Mesothelial cell of epicardium (in vitro differentiated cells): Measurements from ENCODE around the gene GPSM1. TPM values are rescaled to one million over a fixed set of nuclear protein-coding genes. Genes with fewer than 3 reads are reported as not detected.

ENCODE experiments used
- DNase-seq, 2 experiments: peaks; one replicate each; pipeline ENCODE4 v3.0.0; 2021; ENCODE audit warnings: low spot score in 2 of 2; ENCODE audit not compliant: unreplicated experiment in 2 of 2
- H3K27ac Mint-ChIP-seq: 2 replicates; pipeline ENCODE4 v1.8.0; 2021; ENCODE audit warnings: mixed read lengths
- H3K27me3 Mint-ChIP-seq: 2 replicates; pipeline ENCODE4 v1.8.0; 2021; ENCODE audit warnings: low read depth, mixed read lengths
- H3K36me3 Mint-ChIP-seq: 2 replicates; pipeline ENCODE4 v1.8.0; 2021; ENCODE audit warnings: mixed read lengths
- H3K4me1 Mint-ChIP-seq: 2 replicates; pipeline ENCODE4 v1.8.0; 2021; ENCODE audit warnings: mixed read lengths
- H3K4me3 Mint-ChIP-seq: 2 replicates; pipeline ENCODE4 v1.8.0; 2021; ENCODE audit warnings: mild to moderate bottlenecking, moderate library complexity, mixed read lengths
- H3K9me3 Mint-ChIP-seq: 2 replicates; pipeline ENCODE4 v1.8.0; 2021; ENCODE audit warnings: mixed read lengths
- total RNA-seq: library from RNA; stranded (reverse); gene quantifications from 3 replicates; pipeline ENCODE4 v1.2.1, GENCODE V29; 2021
- TF ChIP-seq, protein P1 (sequence below): fragments of 200-600 bp; sonication (generic); IDR thresholded peaks from one replicate; pipeline ENCODE4 v1.5.0; 2021; ENCODE audit warnings: antibody characterized with exemption; ENCODE audit not compliant: unreplicated experiment

Gene GPSM1
- total RNA-seq, 1 donor from 2014 or later, result 102 TPM

DNA sequence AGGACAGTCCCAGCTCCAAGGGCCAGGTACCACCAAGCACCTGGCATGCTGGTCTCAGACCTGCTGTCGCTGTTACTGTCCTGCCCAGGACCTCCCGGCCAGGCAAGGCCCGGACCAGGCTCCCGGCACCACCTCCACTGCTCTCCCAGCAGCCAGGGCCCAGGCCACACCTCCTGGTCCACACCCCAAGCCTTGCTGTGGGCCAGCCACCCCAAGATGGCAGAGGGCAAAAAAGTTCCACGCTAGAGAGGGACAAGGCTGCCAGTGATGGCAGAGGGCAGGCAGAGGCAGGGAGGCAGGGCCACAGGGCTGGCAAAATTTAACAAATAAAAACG, 35.1 kb downstream of the GPSM1 start:
- Mint-ChIP-seq H3K36me3 (no peaks in the 10 kb centered on the region), H3K4me1 (peaks cover 11% of the 10 kb centered on the region), H3K4me3 (peak overlapping the region; percentile 82), H3K27me3 (no peaks in the 10 kb centered on the region), H3K27ac (peak overlapping the region; percentile 53), H3K9me3 (no peaks in the 10 kb centered on the region)
- TF ChIP-seq, protein P1, sequence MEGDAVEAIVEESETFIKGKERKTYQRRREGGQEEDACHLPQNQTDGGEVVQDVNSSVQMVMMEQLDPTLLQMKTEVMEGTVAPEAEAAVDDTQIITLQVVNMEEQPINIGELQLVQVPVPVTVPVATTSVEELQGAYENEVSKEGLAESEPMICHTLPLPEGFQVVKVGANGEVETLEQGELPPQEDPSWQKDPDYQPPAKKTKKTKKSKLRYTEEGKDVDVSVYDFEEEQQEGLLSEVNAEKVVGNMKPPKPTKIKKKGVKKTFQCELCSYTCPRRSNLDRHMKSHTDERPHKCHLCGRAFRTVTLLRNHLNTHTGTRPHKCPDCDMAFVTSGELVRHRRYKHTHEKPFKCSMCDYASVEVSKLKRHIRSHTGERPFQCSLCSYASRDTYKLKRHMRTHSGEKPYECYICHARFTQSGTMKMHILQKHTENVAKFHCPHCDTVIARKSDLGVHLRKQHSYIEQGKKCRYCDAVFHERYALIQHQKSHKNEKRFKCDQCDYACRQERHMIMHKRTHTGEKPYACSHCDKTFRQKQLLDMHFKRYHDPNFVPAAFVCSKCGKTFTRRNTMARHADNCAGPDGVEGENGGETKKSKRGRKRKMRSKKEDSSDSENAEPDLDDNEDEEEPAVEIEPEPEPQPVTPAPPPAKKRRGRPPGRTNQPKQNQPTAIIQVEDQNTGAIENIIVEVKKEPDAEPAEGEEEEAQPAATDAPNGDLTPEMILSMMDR, result no peak
- no peak for DNase-seq

DNA sequence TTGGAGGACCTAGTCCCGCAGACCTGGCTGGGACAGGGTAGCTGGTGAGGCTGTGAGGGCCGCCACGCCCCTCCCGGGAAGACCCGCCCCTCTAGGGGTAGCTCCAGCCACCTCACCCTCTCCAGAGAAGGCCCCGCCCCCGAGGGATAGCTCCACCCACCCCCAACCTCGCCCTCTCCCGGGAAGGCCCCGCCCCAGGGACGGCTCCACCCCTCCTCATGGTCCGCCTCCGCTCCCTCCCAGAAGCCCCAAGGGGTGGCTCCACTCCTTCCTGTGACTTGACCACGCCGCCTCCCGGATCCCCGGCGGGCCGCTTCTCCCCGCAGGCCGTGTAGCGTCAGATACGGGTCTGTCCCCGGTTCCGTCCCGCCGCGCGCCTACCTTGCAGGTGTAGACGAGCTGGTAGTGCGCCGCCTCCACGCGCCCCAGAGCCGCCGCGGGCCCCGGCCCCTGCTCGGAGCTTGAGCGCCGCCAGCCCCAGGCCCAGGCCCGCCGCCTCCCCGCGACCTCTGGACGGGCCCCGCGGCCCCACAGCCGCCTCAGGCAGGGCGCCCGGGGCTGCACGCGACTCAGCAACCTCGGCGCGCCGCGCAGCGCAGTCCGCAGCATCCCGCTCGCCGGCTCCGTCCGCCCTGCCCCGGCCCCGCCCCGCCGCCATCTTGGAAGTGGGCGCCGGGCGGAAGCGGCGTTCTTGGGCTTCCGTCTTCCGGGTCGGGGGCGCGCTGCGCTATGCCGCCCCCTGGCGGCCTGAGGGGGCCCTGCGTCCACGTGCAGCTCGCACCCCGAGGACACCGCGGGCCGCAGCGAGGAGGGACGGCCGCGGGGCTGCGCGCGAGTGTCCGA, 36.0 kb downstream of the GPSM1 start, which contains the start of gene DNLZ:
Gene DNLZ, minus strand, starts transcription at position 639 of the 843 bp plus-strand sequence. Its CDS starts 30 bp downstream, at position 609.
- no peaks in the 10 kb centered on the region for H3K27me3 Mint-ChIP-seq

DNA sequence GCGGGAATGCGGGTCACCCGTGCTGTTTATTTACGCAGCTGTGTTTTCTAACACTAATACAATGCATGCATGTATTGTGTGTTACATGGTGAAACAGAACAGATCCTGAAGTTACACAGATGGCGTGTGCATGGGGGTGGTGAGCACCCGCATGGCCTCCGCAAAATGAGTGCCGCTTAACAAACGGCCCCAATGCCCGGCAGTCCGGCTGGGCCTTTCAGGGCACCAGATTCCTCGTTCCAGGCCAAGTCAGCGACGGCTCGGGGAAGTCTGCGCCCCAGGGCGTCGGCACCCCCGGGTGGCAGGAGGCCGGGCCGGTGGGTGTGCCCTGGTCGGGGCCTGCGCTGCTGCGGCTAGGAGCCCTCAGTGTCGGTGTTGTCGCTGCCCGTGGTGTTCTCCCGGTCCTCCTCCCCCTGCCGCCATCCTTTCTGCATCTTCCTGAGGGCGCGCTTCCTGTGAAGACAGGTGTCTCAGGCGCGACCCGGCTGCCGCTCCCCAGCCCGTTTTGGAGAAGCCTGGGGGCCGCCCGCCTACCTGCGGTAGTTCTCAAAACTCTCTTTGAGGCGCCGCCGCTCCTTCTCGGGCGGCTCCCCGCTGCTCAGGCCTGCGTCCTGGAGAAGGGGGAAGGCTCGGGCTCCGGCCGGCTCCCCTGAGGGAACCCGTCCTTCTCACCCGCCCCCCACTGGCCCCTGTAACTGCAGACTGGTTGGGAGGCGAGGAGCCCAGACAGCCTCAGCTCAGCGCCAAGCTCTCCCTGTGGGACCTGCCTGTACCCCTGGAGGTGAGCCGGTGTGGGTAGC, 36.8 kb downstream of the GPSM1 start:
- Mint-ChIP-seq H3K4me3 (no peak overlapping the region), H3K4me1 (peaks cover 11% of the 10 kb centered on the region), H3K36me3 (no peaks in the 10 kb centered on the region), H3K9me3 (no peaks in the 10 kb centered on the region), H3K27ac (no peak overlapping the region), H3K27me3 (no peaks in the 10 kb centered on the region)
- TF ChIP-seq, protein P1, result peak; percentile 12
- no peak for DNase-seq

More for the DNA sequence above, 36.0 kb downstream of the GPSM1 start, which contains the start of gene DNLZ:
- TF ChIP-seq, protein P1, result peak; percentile 97
- H3K4me3 Mint-ChIP-seq, result peak within 1 kb of the TSS; percentile 82
- peak; percentile 93 to 94 for DNase-seq
- peaks cover 11% of the 10 kb centered on the region for H3K4me1 Mint-ChIP-seq
- H3K36me3 Mint-ChIP-seq, result no peaks in the 10 kb centered on the region
- peak within 1 kb of the TSS; percentile 87 for H3K27ac Mint-ChIP-seq
- H3K9me3 Mint-ChIP-seq, result no peaks in the 10 kb centered on the region

DNA sequence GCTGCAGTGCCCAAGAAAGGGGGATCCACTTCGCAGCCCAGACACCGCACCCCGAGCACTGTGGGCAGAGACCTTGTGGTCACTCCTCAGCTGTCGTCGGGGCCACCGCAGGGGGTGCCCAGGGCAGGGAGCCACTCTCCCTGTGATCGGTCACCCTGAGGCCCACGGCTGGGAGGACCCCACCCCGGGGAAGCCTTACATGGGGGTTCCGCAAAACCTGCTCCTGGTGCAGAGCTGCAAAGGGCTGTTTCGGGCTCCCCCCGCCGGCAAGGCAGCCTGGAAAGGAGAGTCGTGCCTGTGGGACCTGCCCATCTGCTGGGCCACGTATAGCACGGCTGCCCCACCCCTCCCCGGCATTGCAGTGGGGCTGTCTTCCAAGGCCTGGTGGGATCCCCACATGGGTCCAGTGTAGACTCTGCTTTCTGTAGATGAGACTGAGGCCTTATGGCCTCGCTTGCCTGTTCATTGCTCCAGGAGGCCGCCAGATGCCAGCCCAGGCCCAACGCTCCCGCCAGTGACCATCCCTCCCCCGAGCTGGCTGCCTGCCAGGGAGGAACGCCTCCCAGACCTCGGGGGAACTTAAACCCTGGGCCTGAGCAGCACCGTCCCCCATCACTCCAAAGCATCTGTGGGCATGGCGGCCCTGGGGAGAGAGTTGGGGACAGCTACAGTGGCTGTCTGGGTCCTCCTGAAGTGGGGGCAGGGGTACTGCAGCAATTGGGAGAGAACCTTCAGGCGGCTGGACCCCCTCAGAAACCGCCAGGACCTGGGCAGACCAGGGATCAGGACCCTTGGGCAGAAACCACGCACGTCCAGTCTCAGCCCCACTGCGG, 37.8 kb downstream of the GPSM1 start:
- Mint-ChIP-seq H3K4me3 (peak overlapping the region; percentile 20), H3K36me3 (no peaks in the 10 kb centered on the region), H3K4me1 (peaks cover 11% of the 10 kb centered on the region), H3K9me3 (no peaks in the 10 kb centered on the region), H3K27ac (no peak overlapping the region), H3K27me3 (no peaks in the 10 kb centered on the region)
- no peak for DNase-seq
- TF ChIP-seq, protein P1, result no peak

DNA sequence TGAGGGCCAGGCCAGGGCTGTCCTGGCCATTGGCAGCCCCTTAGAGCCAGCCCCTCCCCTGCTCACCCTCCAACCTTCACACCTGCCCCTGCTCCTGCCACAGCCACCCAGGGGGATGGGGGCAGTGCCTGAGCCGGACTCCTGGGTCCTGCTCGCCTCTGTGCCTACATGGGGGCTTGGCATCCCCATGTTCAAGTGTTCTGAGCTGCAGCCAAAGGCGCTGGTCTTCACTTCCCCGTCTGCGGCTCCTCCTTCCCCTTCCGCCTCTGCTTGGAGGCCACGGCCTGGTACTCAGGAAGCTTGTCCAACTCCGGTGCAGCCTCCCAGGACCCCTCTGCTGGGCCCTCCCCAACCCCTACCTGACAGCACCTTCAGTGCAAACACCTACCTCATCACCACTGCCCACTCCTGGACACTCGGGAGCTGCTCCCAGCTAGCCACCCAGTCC, 38.5 kb downstream of the GPSM1 start:
- Mint-ChIP-seq H3K36me3 (no peaks in the 10 kb centered on the region), H3K27ac (no peak overlapping the region), H3K4me3 (no peak overlapping the region), H3K27me3 (no peaks in the 10 kb centered on the region), H3K4me1 (peaks cover 9% of the 10 kb centered on the region), H3K9me3 (no peaks in the 10 kb centered on the region)
- TF ChIP-seq, protein P1, result no peak
- no peak for DNase-seq
